Measurements from ENCODE around the gene CENPL. TPM values are rescaled to one million over a fixed set of nuclear protein-coding genes. Genes with fewer than 3 reads are reported as not detected.
"Not testable (repeated sequence)": the region's sequence is repeated elsewhere in the genome, so short reads cannot be mapped to it uniquely, and the experiment has no call there.

Gene CENPL
- total RNA-seq, 1 donor from 2014 or later = 8.2 TPM

- Mint-ChIP-seq H3K4me1 (ENCODE audit: low read depth) (no peaks in the 10 kb centered on the region), H3K4me3 (ENCODE audit: unreplicated experiment) (no peak overlapping the region), H3K36me3 (ENCODE audit: low read depth) (peaks cover 18% of the 10 kb centered on the region), H3K27ac (ENCODE audit: unreplicated experiment) (no peak overlapping the region), H3K9me3 (ENCODE audit: low read depth) (no peaks in the 10 kb centered on the region), H3K27me3 (ENCODE audit: low read depth) (no peaks in the 10 kb centered on the region)
- TF ChIP-seq CTCF (IDR thresholded peaks at IDR 0.05) = no peak
- no peak for DNase-seq (ENCODE audit: low spot score)
Observed at GRCh38 chr1:173789841-173790240, 34.8 kb downstream of the CENPL start.

- H3K27ac Mint-ChIP-seq (ENCODE audit: unreplicated experiment) = no peak overlapping the region
- DNase-seq (ENCODE audit: low spot score) = no peak
- H3K36me3 Mint-ChIP-seq (ENCODE audit: low read depth) = peaks cover 23% of the 10 kb centered on the region
- TF ChIP-seq CTCF (IDR thresholded peaks at IDR 0.05) = no peak
- no peaks in the 10 kb centered on the region for H3K4me1 Mint-ChIP-seq (ENCODE audit: low read depth)
- no peaks in the 10 kb centered on the region for H3K9me3 Mint-ChIP-seq (ENCODE audit: low read depth)
- no peak overlapping the region for H3K4me3 Mint-ChIP-seq (ENCODE audit: unreplicated experiment)
- H3K27me3 Mint-ChIP-seq (ENCODE audit: low read depth) = no peaks in the 10 kb centered on the region
Observed at GRCh38 chr1:173784997-173785396, 39.7 kb downstream of the CENPL start.

- no peaks in the 10 kb centered on the region for H3K4me1 Mint-ChIP-seq (ENCODE audit: low read depth)
- no peak for TF ChIP-seq CTCF (IDR thresholded peaks at IDR 0.05)
- no peak for DNase-seq (ENCODE audit: low spot score)
- peaks cover 8% of the 10 kb centered on the region for H3K9me3 Mint-ChIP-seq (ENCODE audit: low read depth)
- H3K4me3 Mint-ChIP-seq (ENCODE audit: unreplicated experiment) = no peak overlapping the region
- no peaks in the 10 kb centered on the region for H3K27me3 Mint-ChIP-seq (ENCODE audit: low read depth)
- H3K27ac Mint-ChIP-seq (ENCODE audit: unreplicated experiment) = no peak overlapping the region
- H3K36me3 Mint-ChIP-seq (ENCODE audit: low read depth) = peaks cover 49% of the 10 kb centered on the region
Observed at GRCh38 chr1:173779936-173780335, 44.7 kb downstream of the CENPL start.

- no peak for TF ChIP-seq CTCF (IDR thresholded peaks at IDR 0.05)
- Mint-ChIP-seq H3K4me1 (ENCODE audit: low read depth) (peaks cover 4% of the 10 kb centered on the region), H3K9me3 (ENCODE audit: low read depth) (peaks cover 8% of the 10 kb centered on the region), H3K27me3 (ENCODE audit: low read depth) (no peaks in the 10 kb centered on the region), H3K27ac (ENCODE audit: unreplicated experiment) (no peak overlapping the region), H3K36me3 (ENCODE audit: low read depth) (peaks cover 38% of the 10 kb centered on the region), H3K4me3 (ENCODE audit: unreplicated experiment) (no peak overlapping the region)
- no peak for DNase-seq (ENCODE audit: low spot score)
Observed at GRCh38 chr1:173775578-173776226, 49.0 kb downstream of the CENPL start.

GRCh38 chr1:173771560-173771959 lies 53.1 kb downstream of the CENPL start:
- Mint-ChIP-seq H3K36me3 (ENCODE audit: low read depth) (peaks cover 25% of the 10 kb centered on the region), H3K9me3 (ENCODE audit: low read depth) (peaks cover under 1% of the 10 kb centered on the region), H3K4me3 (ENCODE audit: unreplicated experiment) (no peak overlapping the region), H3K4me1 (ENCODE audit: low read depth) (peaks cover 4% of the 10 kb centered on the region), H3K27ac (ENCODE audit: unreplicated experiment) (no peak overlapping the region), H3K27me3 (ENCODE audit: low read depth) (no peaks in the 10 kb centered on the region)
- no peak for TF ChIP-seq CTCF (IDR thresholded peaks at IDR 0.05)
- no peak for DNase-seq (ENCODE audit: low spot score)

GRCh38 chr1:173770330-173770729 lies 54.4 kb downstream of the CENPL start:
- DNase-seq (ENCODE audit: low spot score); H3K4me3 Mint-ChIP-seq (ENCODE audit: unreplicated experiment); H3K4me1 Mint-ChIP-seq (ENCODE audit: low read depth); H3K27me3 Mint-ChIP-seq (ENCODE audit: low read depth); H3K27ac Mint-ChIP-seq (ENCODE audit: unreplicated experiment); H3K9me3 Mint-ChIP-seq (ENCODE audit: low read depth): not testable (repeated sequence)
- H3K36me3 Mint-ChIP-seq (ENCODE audit: low read depth) = peaks cover 16% of the 10 kb centered on the region
